Sigmoid colon (tissue), 4 donors: ENCODE measurements around the gene EXO1.

ENCODE experiments used
- EP300 ChIP-seq, 4 donors: sonication (generic); formaldehyde crosslinking; IDR thresholded peaks; one replicate each; pipeline ENCODE4 v1.6.1; 2017; ENCODE audit warnings: antibody characterized with exemption in 4 of 4
- POLR2A ChIP-seq, 2 donors: fragments of 450-650 bp; IDR thresholded peaks; one replicate each; pipeline ENCODE4 v1.6.1; 2016; ENCODE audit warnings: antibody characterized with exemption in 2 of 2, mild to moderate bottlenecking in 2 of 2, moderate library complexity in 2 of 2
- POLR2AphosphoS5 ChIP-seq, 4 donors: sonication (generic); formaldehyde crosslinking; IDR thresholded peaks; one replicate each; pipeline ENCODE4 v1.6.1; 2017; ENCODE audit warnings: antibody characterized with exemption in 4 of 4
- TF ChIP-seq, protein P1 (sequence below), 4 experiments: fragments of 450-650 bp in 3 of 4; fragments of 200-600 bp in 1 of 4; IDR thresholded peaks; one replicate each; pipeline ENCODE4 v1.5.1; 2016 to 2019; ENCODE audit warnings: antibody characterized with exemption in 4 of 4, mild to moderate bottlenecking in 3 of 4, moderate library complexity in 2 of 4

DNA sequence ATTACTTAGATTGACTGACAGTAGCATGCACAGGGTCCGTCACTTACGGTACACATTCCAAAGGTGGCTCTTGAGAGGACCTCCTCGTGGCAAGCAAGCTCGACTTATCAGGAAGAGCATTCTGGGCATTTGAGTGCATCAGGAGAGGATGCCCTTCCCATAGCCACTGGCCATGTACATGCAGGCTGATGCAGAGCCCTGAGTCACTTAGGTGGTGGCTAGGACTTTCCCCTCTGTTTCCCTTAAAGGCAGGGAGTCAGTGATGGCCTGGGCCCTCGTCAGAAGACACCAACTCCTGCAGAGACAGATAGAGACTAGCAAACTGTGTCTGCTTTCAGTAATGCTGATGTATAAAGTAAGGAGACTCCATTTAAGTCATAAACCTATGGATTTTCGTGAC is 12.9 kb downstream of the EXO1 start:
- TF ChIP-seq, protein P1, sequence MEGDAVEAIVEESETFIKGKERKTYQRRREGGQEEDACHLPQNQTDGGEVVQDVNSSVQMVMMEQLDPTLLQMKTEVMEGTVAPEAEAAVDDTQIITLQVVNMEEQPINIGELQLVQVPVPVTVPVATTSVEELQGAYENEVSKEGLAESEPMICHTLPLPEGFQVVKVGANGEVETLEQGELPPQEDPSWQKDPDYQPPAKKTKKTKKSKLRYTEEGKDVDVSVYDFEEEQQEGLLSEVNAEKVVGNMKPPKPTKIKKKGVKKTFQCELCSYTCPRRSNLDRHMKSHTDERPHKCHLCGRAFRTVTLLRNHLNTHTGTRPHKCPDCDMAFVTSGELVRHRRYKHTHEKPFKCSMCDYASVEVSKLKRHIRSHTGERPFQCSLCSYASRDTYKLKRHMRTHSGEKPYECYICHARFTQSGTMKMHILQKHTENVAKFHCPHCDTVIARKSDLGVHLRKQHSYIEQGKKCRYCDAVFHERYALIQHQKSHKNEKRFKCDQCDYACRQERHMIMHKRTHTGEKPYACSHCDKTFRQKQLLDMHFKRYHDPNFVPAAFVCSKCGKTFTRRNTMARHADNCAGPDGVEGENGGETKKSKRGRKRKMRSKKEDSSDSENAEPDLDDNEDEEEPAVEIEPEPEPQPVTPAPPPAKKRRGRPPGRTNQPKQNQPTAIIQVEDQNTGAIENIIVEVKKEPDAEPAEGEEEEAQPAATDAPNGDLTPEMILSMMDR (IDR thresholded peaks at IDR 0.05), result no peak
- TF ChIP-seq POLR2A (IDR thresholded peaks at IDR 0.05) (no peak), EP300 (IDR thresholded peaks at IDR 0.05) (no peak), POLR2AphosphoS5 (IDR thresholded peaks at IDR 0.05) (no peak)
